Endothelial cell of umbilical vein (primary cell): ENCODE data around the gene SOX30. TPM values are rescaled to one million over a fixed set of nuclear protein-coding genes. Genes with fewer than 3 reads are reported as not detected.

Source experiments
- BruUV-seq: library from RNA; stranded (reverse); fragments of 400-500 nt; replicated peaks from 2 replicates; lab custom pipeline; 2021; lab: Mats Ljungman, UMichigan
- CTCF ChIA-PET: fragments of 300-600, 350-600 bp; sonication (Branson Sonifier 250); formaldehyde crosslinking; loops from one replicate; lab custom pipeline; 2021; ENCODE audit warnings: antibody characterized with exemption, inconsistent platforms; lab: Charles Lee
- POLR2A ChIA-PET: fragments of 300-600, 350-600 bp; sonication (Branson Sonifier 250); formaldehyde crosslinking; loops from one replicate; lab custom pipeline; 2021; ENCODE audit warnings: antibody characterized with exemption, inconsistent platforms; lab: Charles Lee
- DNase-seq: peaks from one replicate; pipeline ENCODE4 v3.0.0-alpha.2; 2011; ENCODE audit warnings: low read depth, low spot score
- FAIRE-seq: peaks from 2 replicates; lab custom pipeline; 2011; peaks lifted over from hg19 to GRCh38; lab: Jason Lieb, UNC
- H2AFZ ChIP-seq: 2 replicates; pipeline ENCODE4 v1.6.0; 2012; ENCODE audit warnings: low read depth, low read length, control low read depth, inconsistent platforms
- H3K27ac ChIP-seq: 2 replicates; pipeline ENCODE4 v1.5.1; 2011; ENCODE audit warnings: low read depth, mild to moderate bottlenecking, control low read depth, low read length, moderate library complexity; ENCODE audit not compliant: insufficient read depth
- H3K27me3 ChIP-seq, 2 experiments: 2 replicates each; pipeline versions ENCODE4 v1.6.0 to v1.6.1; 2011; ENCODE audit warnings: low read length in 2 of 2, mixed read lengths in 1 of 2; ENCODE audit not compliant: control insufficient read depth in 2 of 2, insufficient read depth in 2 of 2
- H3K36me3 ChIP-seq, 2 experiments: 2 replicates in 1 of 2; 3 replicates in 1 of 2; pipeline ENCODE4 v1.5.1; 2011; ENCODE audit warnings: low read length in 2 of 2, mild to moderate bottlenecking in 1 of 2, moderate library complexity in 1 of 2; ENCODE audit not compliant: control insufficient read depth in 2 of 2, insufficient read depth in 2 of 2; ENCODE audit errors: extremely low read depth in 1 of 2
- H3K4me1 ChIP-seq: 3 replicates; pipeline ENCODE4 v1.5.1; 2011; ENCODE audit warnings: mild to moderate bottlenecking, low read length; ENCODE audit not compliant: control insufficient read depth, insufficient read depth; ENCODE audit errors: extremely low read depth
- H3K4me2 ChIP-seq: 2 replicates; pipeline ENCODE4 v1.6.1; 2011; ENCODE audit warnings: low read length, control low read depth, mixed read lengths; ENCODE audit not compliant: insufficient read depth
- H3K4me3 ChIP-seq, 3 experiments: fragments of 200-600 bp in 1 of 3; sonication (generic), shearing (Covaris generic) in 1 of 3; replicated peaks in 1 of 3; 2 replicates each; pipeline ENCODE4 v1.5.1; 2011 to 2016; ENCODE audit warnings: control low read depth in 3 of 3, low read length in 3 of 3, mild to moderate bottlenecking in 2 of 3, inconsistent platforms in 1 of 3, low read depth in 1 of 3, moderate library complexity in 1 of 3; ENCODE audit not compliant: insufficient read depth in 1 of 3
- H3K79me2 ChIP-seq: 2 replicates; pipeline ENCODE4 v1.6.0; 2012; ENCODE audit warnings: low read length, inconsistent platforms; ENCODE audit not compliant: control insufficient read depth, insufficient read depth
- H3K9ac ChIP-seq: replicated peaks from 2 replicates; pipeline ENCODE3; 2011; ENCODE audit warnings: low read length, control low read depth; ENCODE audit not compliant: insufficient read depth; ENCODE audit errors: extremely low read depth
- H3K9me1 ChIP-seq: replicated peaks from 3 replicates; pipeline ENCODE4 v1.6.0; 2011; ENCODE audit warnings: mild to moderate bottlenecking, low read length; ENCODE audit not compliant: control insufficient read depth, insufficient read depth; ENCODE audit errors: extremely low read depth
- H3K9me3 ChIP-seq: replicated peaks from 2 replicates; pipeline ENCODE4 v1.5.1; 2012; ENCODE audit warnings: low read length, inconsistent platforms; ENCODE audit not compliant: control insufficient read depth, insufficient read depth
- H4K20me1 ChIP-seq: replicated peaks from 2 replicates; pipeline ENCODE3; 2011; ENCODE audit warnings: mild to moderate bottlenecking, low read length; ENCODE audit not compliant: control insufficient read depth, insufficient read depth; ENCODE audit errors: extremely low read depth
- CTCF ChIP-seq, 2 donors: IDR thresholded peaks; 1 replicate in 1 of 2; 2 replicates in 1 of 2; pipeline ENCODE4 v1.5.1; 2011; ENCODE audit warnings: low read length in 2 of 2, mild to moderate bottlenecking in 2 of 2, moderate library complexity in 2 of 2, control low read depth in 1 of 2, inconsistent platforms in 1 of 2, low read depth in 1 of 2; ENCODE audit not compliant: insufficient read depth in 1 of 2; ENCODE audit errors: extremely low read depth in 1 of 2
- EZH2 ChIP-seq: IDR thresholded peaks from 2 replicates; pipeline ENCODE4 v1.6.1; 2012; ENCODE audit warnings: borderline replicate concordance, low read depth, mild to moderate bottlenecking, moderate library complexity, low read length, inconsistent platforms; ENCODE audit not compliant: severe bottlenecking
- FOS ChIP-seq: IDR thresholded peaks from 2 replicates; pipeline ENCODE4 v1.6.1; 2011; ENCODE audit warnings: mild to moderate bottlenecking, low read length, moderate library complexity, borderline replicate concordance; ENCODE audit not compliant: insufficient read depth
- GATA2 ChIP-seq: IDR thresholded peaks from 2 replicates; pipeline ENCODE4 v1.7.0; 2011; ENCODE audit warnings: low read depth, mild to moderate bottlenecking, moderate library complexity, mixed read lengths, low read length; ENCODE audit not compliant: insufficient read length, insufficient read depth
- JUN ChIP-seq: IDR thresholded peaks from 2 replicates; pipeline ENCODE4 v1.6.1; 2011; ENCODE audit warnings: borderline replicate concordance, low read depth; ENCODE audit not compliant: insufficient read length, insufficient read depth
- MAX ChIP-seq: IDR thresholded peaks from 2 replicates; pipeline ENCODE4 v1.6.1; 2011; ENCODE audit not compliant: insufficient read depth, insufficient read length
- MYC ChIP-seq: IDR thresholded peaks from one replicate; pipeline ENCODE4 v1.6.1; 2011; ENCODE audit warnings: mild to moderate bottlenecking, low read depth, low read length
- POLR2A ChIP-seq: IDR thresholded peaks from 2 replicates; pipeline ENCODE4 v1.6.1; 2012; ENCODE audit warnings: low read depth, mild to moderate bottlenecking, control low read depth, low read length
- POLR2AphosphoS5 ChIP-seq: IDR thresholded peaks from 2 replicates; pipeline ENCODE4 v1.6.1; 2012; ENCODE audit warnings: low read depth, mild to moderate bottlenecking, control low read depth, low read length, moderate library complexity; ENCODE audit not compliant: insufficient read depth
- dilution Hi-C: fragments of 300-500 bp; cut with MboI; formaldehyde crosslinking; loops from one replicate; pipeline ENCODE4 v1.15.0; 2019; ENCODE audit warnings: low sequenced_read_pairs; ENCODE audit not compliant: extremely low pct_ligation_motif_present
- intact Hi-C: fragments of 100-400 bp; cut with micrococcal nuclease; formaldehyde crosslinking; loops from one replicate; pipeline ENCODE4 v1.10.0; 2022
- polyA plus RNA-seq, 4 experiments: library from polyadenylated mRNA; depleted of rRNA in 3 of 4; stranded (reverse) in 3 of 4; unstranded in 1 of 4; fragments of >200 nt; gene quantifications; 2 replicates each; pipeline versions ENCODE4 v1.2.1 to v1.2.3, GENCODE V29; 2011 to 2012; ENCODE audit warnings: missing spikeins in 1 of 4
- total RNA-seq: library from RNA; stranded (reverse); gene quantifications from 2 replicates; pipeline ENCODE4 v1.2.3, GENCODE V29; 2021

SOX30 gene
- total and polyA plus RNA-seq, 2 donors (not counting 3 experiments of a cell fraction or from before 2014, with no cell fraction given): not detected

- dilution Hi-C loops (no loop called here), intact Hi-C loops (loop anchor here (1.0 to 5.0 kb wide), 3 partner anchors 49 to 157 kb away; no protein-coding TSS in a partner anchor)
- Histone ChIP-seq H3K27ac (no peak overlapping the region), H3K4me3 (no peak overlapping the region), H3K27me3 (peaks cover 7% of the 10 kb centered on the region in 2 experiments), H3K79me2 (no peaks in the 10 kb centered on the region), H3K4me1 (peaks cover 13% of the 10 kb centered on the region), H3K9me1 (no peaks in the 10 kb centered on the region), H3K4me2 (no peak overlapping the region), H3K36me3 (no peaks in the 10 kb centered on the region), H3K9ac (no peak overlapping the region), H3K9me3 (no peaks in the 10 kb centered on the region), H4K20me1 (no peaks in the 10 kb centered on the region), H2AFZ (no peak overlapping the region)
- FAIRE-seq: no peak
- no peak for TF ChIP-seq FOS
- TF ChIP-seq EZH2: no peak
- no peak for TF ChIP-seq MYC
- no peak for TF ChIP-seq MAX
- TF ChIP-seq POLR2A: no peak
- no peak for TF ChIP-seq CTCF (IDR thresholded peaks at IDR 0.05; ENCODE audit: extremely low read depth in 1 of 2, insufficient read depth in 1 of 2, low read depth in 1 of 2, low read length in 2 of 2)
- no peak for TF ChIP-seq GATA2
- TF ChIP-seq JUN: no peak
- no peak for TF ChIP-seq POLR2AphosphoS5
- POLR2A ChIA-PET: no interaction called here
- no TSS peak for BruUV-seq
- CTCF ChIA-PET: interaction anchor here (1.8 kb wide), 1 partner anchor 18 kb away, joined by 4 read pairs; no protein-coding TSS in a partner anchor
- DNase-seq: no peak
Measured at GRCh38 chr5:157669701-157670097, 17.5 kb upstream of the SOX30 start.
